ENCODE measurements around the gene HEY2.
"Not testable (repeated sequence)": the region's sequence is repeated elsewhere in the genome, so short reads cannot be mapped to it uniquely, and the experiment has no call there.

The HEY2 gene

DNA sequence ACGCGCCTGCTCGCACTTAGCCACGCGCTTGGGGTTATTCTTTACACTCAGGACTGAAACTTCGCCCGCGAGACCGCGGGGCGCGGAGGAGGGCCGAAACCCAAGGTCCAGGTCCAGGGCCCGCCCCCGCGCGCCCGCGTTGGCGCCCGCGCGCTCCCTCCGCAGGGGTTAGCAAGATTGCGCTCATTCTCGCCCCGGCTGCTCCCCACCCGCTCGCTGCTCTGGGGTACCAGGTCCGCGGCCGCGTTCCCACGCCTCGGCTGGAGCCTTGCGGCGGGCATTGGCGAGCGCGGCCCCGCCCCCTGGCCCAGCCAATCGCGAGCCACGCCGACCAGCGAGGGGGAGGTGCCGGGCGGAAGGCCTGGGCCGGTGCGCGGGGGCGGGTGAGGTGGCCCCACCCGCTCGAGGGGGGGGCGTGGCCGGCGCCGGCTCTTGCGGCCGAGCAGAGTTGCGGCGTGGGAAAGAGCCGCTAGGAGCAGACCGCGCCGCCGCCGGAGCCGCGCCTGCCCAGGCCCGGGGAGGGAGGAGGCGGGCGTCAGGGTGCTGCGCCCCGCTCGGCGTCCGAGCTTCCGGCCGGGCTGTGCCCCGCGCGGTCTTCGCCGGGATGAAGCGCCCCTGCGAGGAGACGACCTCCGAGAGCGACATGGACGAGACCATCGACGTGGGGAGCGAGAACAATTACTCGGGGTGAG lies at the start of gene HEY2:
TSS of gene HEY2 (plus strand) at position 460 of the 692 bp plus-strand sequence. CDS start at position 605, 145 bp downstream.
- DNase-seq, result peak; percentile 79

DNA sequence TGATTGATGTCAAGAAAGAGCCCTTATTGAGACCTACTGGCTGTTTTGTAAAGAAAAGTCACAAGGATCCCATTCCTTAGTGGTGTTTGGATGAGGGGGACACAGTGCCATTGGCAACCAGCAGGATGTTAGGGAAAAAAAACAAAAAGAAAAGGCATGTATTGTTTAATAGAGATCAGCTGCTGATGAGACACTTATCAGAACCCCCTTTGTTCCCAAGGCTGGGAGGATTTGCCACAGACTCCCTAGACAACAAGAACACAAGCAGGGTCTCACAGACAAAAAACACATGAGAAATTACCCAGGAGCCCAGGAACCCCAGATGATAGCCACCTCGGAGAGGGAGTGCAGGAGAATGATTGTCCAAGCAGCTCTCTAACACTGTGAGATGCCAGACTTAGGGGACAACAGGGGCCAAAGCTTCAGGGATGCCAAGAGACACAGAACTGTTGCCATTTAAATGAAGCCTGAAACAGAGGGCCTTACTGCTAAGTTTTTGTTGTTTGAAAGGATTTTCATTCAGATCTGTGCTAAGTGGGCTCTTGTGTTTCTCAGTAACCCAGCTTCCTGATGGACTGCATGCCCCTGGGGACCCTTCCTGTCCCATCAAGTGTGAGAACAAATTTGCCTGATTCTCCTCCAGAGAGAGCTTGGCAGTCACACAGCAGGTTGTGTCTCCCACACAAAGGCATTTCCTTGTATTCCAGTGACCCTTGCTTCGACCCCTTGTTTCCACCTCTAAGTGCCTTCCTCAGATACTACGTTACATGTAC lies 48.7 kb upstream of the HEY2 start:
- DNase-seq, result no peak

DNA sequence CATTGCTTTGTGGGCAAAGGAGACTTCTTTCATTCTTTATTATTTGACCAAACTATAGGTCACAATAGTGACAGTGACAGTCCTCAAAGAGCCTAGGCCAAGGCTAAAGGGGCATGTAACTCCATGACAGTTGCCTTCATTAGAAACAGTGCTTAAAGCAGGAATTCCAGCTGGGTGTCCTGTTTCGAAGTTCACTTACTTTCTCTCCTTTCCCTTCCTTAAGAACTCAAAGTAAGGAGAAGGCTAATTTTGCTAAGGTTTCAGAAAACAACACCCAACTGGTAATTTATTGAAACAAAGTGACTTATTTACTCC lies 48.1 kb upstream of the HEY2 start:
- no peak for DNase-seq

DNA sequence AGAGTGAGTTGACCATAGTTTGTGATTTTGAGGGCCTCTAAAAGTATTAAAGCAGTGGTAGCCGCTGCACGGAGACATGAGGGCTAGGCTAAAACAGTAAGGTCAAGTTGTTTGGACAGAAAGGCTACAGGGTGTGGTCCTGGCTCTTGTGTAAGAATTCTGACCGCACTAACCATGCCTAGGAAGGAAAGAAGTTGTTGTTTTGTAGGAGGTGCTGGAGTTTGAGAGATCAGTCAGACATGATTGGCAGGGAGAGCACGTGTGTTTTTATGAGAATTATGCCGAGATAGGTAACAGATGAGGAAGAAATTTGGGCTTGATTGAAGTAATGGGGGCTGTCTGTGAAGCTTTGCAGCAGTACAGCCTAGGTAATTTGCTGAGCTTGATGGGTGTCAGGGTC lies 45.5 kb upstream of the HEY2 start:
- not testable (repeated sequence) for DNase-seq

DNA sequence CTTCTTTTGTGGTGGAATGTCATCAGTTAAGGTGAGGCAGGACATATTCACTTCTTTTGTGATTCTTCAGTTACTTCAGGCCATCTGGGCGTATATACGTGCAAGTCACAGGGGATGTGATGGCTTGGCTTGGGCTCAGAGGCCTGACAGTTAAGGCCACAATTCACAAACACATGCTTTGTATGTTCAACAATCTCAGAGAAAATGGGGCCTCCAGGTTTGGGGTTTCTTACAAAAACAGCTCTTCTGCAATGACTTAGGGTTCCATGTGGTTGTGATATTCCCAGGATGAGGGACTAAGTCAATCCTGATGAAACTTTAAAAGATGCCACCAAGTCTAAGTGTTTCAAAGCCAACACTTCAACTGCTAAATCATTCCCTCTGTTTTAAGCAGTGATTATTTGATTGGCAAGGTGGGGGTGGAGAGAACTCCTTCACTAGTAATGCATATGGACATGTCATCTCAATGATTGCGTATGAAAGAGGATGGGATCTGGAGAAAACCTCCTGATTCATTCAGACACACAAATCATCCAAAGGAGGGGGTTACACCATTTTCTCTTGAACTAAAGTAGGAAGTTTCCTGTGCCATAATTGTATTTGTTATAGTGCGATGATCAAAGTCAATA lies 41.7 kb upstream of the HEY2 start:
- no peak for DNase-seq

DNA sequence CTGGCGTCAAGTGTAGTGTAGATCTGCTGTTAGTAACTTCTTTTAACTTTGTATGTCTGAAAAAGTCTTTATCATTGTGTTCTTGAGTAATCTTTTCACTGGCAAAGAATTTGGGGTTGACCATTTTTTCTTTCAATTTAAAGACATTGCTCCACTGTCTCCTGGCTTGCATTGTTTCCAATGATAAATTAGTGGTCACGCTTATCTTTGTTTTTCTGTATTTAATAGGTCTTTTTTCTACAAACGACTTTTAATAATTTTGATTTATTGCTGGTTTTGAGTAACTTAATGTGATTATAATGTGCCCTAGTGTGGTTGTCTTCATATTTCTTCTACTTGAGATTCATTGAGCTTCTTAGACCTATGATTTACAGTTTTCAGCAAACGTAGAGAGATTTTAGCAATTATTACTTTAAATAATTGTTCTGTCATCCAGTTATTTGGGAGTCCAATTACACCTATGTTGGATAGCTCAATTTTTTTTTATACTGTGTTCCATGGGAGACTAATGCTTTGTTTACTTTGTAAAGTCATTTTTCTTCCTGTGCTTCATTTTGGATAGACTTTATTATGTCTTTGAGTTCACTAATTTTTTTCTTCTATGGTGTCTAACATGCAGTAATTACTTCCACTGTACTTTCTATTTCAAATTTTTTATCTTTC lies 38.3 kb upstream of the HEY2 start:
- DNase-seq, result no peak

DNA sequence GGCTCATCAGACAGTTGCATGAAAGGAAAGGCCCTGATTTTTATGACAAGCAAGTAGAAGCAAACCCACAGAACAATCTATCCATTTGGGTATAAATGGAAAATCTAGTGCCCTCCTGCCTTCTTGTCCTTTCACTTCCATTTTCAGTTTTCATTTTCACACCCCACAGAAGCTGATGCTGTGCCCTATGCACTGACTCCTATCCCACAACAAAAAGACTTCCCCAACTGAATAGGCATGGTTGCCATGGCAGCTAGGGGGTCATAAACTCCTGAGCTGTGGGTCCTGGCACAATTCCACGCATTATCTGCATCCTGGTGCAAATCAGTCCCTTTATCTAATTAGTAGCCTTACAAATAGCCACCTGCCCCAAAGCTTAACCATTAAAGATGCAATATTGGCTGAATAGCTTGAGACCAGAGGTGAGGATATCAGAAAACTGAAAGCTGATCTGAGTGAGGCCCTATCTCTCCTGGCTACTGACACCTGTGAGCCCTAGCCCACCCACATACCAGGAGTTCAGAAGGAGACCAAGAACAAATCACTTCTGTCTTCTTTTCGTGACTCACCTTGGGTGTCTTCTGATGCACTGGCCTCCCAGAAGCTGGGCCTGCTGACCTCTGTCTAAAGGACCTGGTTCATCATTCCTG lies 34.9 kb upstream of the HEY2 start:
- DNase-seq, result no peak

DNA sequence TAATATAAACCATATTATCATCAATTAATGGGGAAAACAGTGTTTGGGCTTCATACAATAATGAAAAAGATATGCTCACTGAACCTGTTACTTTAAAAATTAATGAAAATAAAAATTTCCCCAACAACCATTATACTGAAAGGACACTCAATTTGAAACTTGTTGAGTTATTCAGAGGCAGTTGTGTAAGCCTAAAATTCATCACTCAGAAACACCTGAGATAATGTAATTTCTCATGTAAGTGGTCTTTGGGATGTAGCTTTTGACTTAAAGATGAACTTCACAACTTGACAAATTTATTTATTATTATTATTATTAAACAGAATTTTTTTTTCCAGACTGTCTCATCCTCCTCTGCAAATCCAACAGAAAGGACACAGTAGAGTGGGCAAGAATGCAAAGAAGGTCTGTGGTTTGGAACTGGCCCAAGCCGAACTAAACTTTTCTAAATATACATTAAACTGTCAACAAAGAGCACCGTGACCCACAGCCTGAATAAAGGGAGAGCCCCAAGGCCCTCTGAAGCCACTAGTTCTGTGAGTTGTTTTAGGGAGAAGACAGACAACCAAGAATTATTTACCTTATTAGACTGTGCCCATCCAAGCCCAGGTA lies 32.2 kb upstream of the HEY2 start:
- DNase-seq, result no peak

DNA sequence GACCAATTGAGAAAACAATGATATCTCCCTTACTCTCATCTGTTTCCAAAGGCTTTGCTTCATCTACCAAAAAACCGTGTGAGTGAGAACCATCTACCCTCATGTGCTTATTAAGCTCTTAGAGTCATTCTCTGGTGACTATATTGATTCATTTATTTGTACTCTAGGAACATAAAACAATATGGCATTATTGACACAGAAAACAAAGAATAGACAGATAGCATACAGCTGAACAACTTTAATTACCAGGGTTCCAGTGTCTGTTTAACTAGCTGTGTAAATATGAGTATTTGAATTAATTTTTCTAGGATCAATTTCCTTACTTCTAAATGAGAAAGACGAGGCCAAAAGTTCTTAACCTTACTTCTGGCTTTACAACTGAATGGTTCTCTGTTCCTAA lies 31.3 kb upstream of the HEY2 start:
- no peak for DNase-seq

DNA sequence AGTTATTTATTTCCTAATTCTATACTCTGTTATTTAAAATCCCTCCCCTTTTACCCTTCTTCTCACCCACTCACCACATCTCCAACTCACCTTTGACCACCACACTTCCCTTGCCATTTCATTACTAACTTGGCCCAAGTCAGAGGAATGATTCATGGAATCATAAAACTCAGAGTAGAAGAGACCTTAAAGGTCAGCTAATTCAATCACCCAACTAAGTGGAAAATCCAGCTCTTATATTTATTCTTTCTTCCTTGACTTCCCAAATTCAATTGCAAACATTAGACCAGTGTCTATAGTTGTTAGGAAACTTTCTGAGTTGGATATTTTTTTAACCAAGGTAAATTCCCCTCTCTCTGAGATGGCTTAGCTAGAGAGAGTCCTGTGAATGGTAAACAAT lies 26.5 kb upstream of the HEY2 start:
- no peak for DNase-seq

DNA sequence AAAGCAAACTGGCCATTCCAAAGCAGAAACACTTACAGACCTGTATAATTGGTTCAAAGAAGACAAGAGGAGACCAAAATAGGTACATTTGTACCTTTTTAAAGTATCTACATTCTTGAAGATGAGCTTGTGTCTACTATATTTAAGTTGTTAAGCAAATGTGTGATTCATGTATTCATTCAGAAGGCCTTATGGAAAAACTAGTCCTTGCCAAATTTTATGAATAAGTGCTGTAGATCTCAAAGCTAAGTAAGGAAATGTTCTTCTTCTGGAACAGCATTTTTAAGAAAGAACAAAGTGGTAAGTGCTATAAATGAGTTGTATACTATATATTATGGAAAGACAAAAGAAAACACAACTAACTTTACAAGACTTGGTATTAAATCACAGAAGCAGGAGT lies 22.2 kb upstream of the HEY2 start:
- DNase-seq, result no peak

DNA sequence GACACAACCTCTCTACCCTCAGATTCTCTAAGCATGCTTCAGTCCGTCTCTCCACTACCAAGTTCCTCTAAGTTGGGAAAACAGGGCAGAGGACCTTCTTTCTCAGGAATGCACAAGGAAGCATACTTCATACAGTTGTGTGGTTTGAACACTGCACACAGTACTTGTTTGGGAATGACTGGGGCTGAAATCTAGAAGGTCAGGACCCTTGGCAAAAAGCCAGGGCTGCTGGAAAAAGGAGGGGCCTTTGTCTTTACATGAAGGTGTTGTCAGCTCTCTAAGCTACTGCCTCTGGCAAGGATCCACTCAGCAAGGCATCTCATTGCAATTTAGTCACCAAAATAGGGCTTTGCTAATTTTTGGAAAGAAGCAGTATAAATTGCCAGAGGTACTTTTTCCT lies 20.7 kb upstream of the HEY2 start:
- DNase-seq, result no peak

DNA sequence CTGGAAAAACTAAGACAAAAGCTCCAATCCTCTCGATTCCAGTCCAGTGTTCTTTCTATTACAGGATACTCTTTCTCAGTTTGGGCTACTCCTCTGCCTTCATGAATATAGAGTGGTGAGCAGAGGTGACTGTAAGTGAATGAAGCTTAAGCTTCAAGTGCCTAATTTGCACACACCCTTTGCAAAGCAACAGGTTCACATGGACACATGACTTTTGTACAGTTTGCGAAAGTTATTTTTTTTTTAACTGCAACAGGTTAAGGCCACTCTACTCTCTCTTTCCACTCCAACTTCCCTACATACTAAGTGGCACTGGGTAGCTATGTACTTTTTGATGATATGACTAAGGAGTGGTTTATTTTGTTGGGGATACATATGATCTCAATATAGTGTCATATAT lies 19.4 kb upstream of the HEY2 start:
- no peak for DNase-seq

DNA sequence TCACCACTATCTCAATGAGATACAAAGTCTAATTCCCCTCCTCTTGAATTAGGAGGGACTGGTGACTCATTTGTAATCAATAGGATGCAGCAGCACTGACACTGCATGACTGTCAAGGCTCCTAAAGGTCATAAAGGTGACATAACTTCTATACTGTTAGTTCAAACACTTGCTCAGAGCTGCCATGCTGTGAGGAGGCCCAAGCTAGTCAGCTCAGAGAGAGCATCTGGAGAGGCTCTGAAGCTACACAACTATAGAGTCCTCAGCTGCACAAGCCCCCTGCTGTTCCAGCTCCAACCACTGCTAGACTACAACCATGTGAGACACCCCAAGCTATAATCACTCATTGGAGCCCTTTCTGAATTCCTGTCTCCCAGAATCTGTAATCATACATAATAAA lies 17.0 kb upstream of the HEY2 start:
- no peak for DNase-seq

DNA sequence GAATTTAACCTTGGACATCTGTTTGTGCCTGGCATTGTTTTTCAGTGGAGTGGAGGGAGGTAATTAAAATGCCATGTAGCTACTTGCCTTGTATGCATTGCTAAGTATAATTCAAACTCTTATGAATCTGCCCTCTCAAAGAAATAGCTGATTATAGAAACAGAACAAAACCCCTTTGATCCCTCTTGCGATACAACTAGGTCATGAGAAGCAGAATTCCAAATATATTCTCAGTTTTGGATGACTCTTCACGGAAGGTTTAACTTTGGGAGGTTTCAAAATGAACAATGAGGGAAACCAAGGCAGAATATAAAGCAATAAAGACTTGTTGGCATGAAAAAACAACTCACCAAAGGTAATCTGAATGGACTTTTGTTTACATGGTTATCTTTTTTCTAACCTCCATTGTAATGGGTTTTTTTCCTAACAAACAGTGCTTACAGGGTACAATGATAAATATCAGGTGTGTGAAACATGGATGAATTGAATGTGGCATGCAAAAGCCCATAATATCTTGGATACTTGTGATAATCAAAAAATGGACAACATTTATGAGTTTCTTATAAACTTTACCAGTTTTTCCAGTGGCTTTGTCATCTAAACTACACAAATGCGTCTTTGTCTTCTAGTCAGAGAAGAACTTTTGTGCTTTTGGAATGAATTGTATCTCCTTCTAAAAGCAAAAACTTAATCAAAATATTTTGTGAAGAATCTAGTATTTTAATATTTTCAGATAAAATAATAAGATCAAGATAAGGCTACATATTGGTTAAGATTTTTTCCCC lies 15.7 kb upstream of the HEY2 start:
- no peak for DNase-seq

DNA sequence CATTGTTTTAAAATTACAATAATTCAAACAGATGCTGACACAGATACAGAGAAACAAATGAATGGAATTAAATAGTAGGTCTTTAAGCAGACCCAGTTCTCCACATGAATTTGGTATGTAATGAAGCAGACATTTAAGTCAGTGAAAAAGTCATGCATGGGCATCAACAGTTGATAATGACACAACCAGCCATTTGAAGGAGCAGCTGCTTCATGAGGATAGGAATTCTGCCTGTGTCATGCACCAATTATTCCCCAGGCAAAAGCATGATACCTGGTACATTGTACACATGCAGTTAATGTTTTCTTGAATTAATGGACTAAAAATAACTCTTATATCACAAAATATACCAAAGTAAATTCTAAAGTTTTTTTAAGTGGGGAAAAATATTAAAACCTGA lies 11.2 kb upstream of the HEY2 start:
- no peak for DNase-seq

DNA sequence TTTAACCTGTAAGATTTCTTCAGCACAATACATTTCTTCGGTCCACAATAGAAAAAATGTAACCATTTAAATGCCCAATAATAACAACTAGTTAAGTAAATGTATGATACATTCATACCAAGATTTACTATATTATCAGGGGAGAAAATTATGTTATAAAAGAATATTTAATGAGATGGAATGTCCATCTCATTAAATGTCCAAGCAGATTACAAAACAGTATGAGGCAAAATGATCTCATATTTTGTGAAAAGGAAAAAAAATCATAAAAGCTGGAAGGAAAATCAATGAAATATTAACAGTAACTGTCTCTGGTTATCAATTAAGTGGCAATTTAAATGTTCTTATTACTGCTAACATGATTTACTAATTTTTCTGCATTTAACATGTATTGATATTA lies 10.1 kb upstream of the HEY2 start:
- DNase-seq, result no peak

DNA sequence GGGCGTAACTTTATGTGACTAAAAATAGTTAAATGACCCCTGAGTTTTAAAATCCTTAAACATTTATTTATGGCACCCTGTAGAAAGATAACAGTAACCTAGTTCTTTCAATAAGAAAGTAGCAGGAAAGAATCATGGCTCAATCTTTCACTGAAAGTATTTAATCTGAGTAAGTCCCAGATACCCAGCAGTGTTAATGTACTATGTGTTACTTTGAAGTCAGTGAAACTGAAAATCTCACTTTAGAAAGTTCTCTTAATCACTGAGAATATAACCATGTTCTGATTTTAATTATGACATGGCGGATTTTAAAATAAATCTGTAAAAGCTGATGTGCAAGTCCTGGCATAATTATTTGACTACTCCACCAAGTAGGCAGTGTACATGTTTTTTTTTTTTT lies 8.1 kb upstream of the HEY2 start:
- no peak for DNase-seq

DNA sequence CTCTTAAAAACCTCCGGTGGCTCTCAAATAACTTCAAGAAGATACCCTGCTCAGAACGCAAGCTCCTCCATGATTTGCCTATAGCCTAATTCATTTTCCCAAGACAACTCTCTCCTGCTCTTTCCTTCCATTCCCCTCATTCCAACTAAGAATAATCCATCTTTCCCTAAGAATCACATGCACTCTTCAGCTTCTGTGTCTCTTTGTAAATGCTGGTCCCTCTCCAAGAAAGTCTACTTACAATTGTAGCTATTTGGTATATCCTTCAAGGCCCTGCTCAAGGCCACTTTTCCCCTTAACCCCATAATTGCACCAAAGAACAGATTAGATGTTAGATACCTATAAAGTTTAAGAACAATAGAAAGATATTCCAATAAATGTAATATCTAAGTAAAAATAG lies 7.4 kb upstream of the HEY2 start:
- no peak for DNase-seq

DNA sequence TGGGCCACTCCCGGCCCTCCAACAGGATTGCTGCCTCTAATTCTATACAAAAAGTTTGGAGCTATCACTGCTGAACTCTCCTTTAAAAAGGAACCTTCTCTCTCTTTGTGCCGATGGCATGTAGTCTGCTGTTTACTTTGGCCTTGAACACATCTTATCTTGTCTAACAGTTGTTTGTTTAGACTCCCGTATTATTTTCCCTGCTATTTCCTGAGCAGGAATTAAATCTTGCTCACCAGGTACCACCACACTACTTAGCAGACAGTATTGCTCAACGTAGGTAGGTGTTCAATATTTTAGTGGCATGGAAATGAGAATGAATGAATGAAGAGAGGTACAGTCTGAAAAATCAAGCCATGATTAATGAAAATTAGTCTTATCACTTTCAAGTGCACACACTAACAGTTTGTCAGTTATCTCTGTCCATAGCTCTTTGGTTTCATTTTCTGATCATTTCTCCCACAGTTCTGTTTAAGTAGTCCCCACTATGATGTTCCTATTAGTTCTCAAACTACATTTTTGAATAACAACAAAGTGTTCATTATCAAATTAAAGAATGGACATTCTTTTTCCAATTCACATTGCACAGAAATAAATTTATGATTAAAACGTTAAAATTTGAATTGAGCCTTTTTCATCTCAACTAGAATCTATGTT lies 6.8 kb upstream of the HEY2 start:
- no peak for DNase-seq

DNA sequence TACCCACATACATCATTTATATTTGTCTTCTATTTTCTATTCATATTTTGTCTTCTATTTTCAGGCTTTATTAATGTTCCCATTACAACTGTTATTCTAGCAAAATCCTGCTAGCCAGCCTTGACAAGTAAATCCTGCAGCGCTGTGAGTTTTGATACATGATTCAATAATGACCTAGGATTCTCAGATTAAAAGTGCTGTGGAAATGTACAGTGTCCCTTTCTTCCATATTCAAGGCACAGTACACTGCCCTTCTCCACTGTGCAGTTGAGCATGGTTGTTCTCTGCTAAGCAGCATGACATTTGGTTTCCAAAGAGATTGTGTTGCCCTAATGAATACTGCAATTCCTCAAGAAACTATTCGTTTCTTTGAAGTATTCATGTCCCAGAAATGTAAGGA lies 5.8 kb upstream of the HEY2 start:
- DNase-seq, result no peak

All from stimulated activated CD4-positive, alpha-beta T cell treated with anti-CD3 and anti-CD28 coated beads, Interleukin-4, amount 100 ng/mL, for 24 hours (primary cell).